OCI-M1 (cell line): ENCODE measurements around the gene TMEM233.

Source experiments
- DNase-seq: peaks from one replicate; lab custom pipeline; 2025; lab: John Stamatoyannopoulos, UW

TMEM233 gene

GRCh38 chr12:119658166-119658565 lies 64.6 kb downstream of the TMEM233 start:
- peak; percentile 4 for DNase-seq

- peak; percentile 74 for DNase-seq
These were observed 65.8 kb downstream of the TMEM233 start for GRCh38 chr12:119659289-119659897.

GRCh38 chr12:119660076-119660475 lies 66.5 kb downstream of the TMEM233 start:
- DNase-seq: peak; percentile 23

- DNase-seq: no peak
These were observed 68.3 kb downstream of the TMEM233 start for GRCh38 chr12:119661882-119662281.

- no peak for DNase-seq
These were observed 71.1 kb downstream of the TMEM233 start for GRCh38 chr12:119664642-119665041.

- peak; percentile 98 for DNase-seq
These were observed 71.8 kb downstream of the TMEM233 start for GRCh38 chr12:119665164-119665929.

- peak; percentile 58 for DNase-seq
These were observed 72.7 kb downstream of the TMEM233 start for GRCh38 chr12:119666226-119666795.

- peak; percentile 41 for DNase-seq
These were observed 73.5 kb downstream of the TMEM233 start for GRCh38 chr12:119666900-119667576.

GRCh38 chr12:119667577-119668323 lies 74.2 kb downstream of the TMEM233 start, which contains the start of gene PRKAB1:
Gene PRKAB1 (plus strand): TSS chr12:119668133. CDS start chr12:119668245, 112 bp downstream.
- DNase-seq: peak; percentile 99

GRCh38 chr12:119668324-119668841 lies 74.8 kb downstream of the TMEM233 start:
- no peak for DNase-seq

GRCh38 chr12:119669744-119670472 lies 76.3 kb downstream of the TMEM233 start:
- no peak for DNase-seq

- peak; percentile 7 for DNase-seq
These were observed 77.5 kb downstream of the TMEM233 start for GRCh38 chr12:119671070-119671469.

- no peak for DNase-seq
These were observed 78.6 kb downstream of the TMEM233 start for GRCh38 chr12:119672194-119672593.

- no peak for DNase-seq
These were observed 80.1 kb downstream of the TMEM233 start for GRCh38 chr12:119673634-119674033.

GRCh38 chr12:119674560-119674959 lies 81.0 kb downstream of the TMEM233 start:
- DNase-seq: no peak

GRCh38 chr12:119676022-119676421 lies 82.4 kb downstream of the TMEM233 start:
- no peak for DNase-seq

- DNase-seq: no peak
These were observed 83.0 kb downstream of the TMEM233 start for GRCh38 chr12:119676573-119676972.

- no peak for DNase-seq
These were observed 84.9 kb downstream of the TMEM233 start for GRCh38 chr12:119678459-119678858.

- DNase-seq: no peak
These were observed 85.5 kb downstream of the TMEM233 start for GRCh38 chr12:119679081-119679480.

- no peak for DNase-seq
These were observed 85.9 kb downstream of the TMEM233 start for GRCh38 chr12:119679490-119679889.

- no peak for DNase-seq
These were observed 87.5 kb downstream of the TMEM233 start for GRCh38 chr12:119681111-119681510.
